DND-41 (cell line): ENCODE data around the gene VAMP7.
"Not testable (repeated sequence)": the region's sequence is repeated elsewhere in the genome, so short reads cannot be mapped to it uniquely, and the experiment has no call there.

Experiments used
- ATAC-seq: fragments of 200-7000 bp; cut with Tn5 transposase; 3 replicates; pipeline ENCODE4 v1.9.1; 2021; ENCODE audit warnings: low read depth; ENCODE audit not compliant: insufficient read depth
- DNase-seq: peaks from one replicate; pipeline ENCODE4 v3.0.0-alpha.2; 2020
- H2AFZ ChIP-seq: 2 replicates; pipeline ENCODE4 v1.6.0; 2012; ENCODE audit warnings: low read depth, low read length
- H3K27ac ChIP-seq: 2 replicates; pipeline ENCODE4 v1.5.1; 2012; ENCODE audit warnings: low read length, inconsistent platforms
- H3K27me3 ChIP-seq: fragments of 200-600 bp; sonication (generic); 2 replicates; pipeline ENCODE4 v1.6.0; 2012; ENCODE audit warnings: low read length, mild to moderate bottlenecking, inconsistent platforms; ENCODE audit not compliant: insufficient read depth, poor library complexity
- H3K36me3 ChIP-seq: 2 replicates; pipeline ENCODE4 v1.5.1; 2012; ENCODE audit warnings: low read length, inconsistent platforms; ENCODE audit not compliant: insufficient read depth
- H3K4me1 ChIP-seq: 2 replicates; pipeline ENCODE4 v1.5.1; 2012; ENCODE audit warnings: mild to moderate bottlenecking, low read length; ENCODE audit not compliant: insufficient read depth
- H3K4me2 ChIP-seq: 2 replicates; pipeline ENCODE4 v1.6.0; 2012; ENCODE audit warnings: mild to moderate bottlenecking, moderate library complexity, low read length, inconsistent platforms; ENCODE audit not compliant: insufficient read depth
- H3K4me3 ChIP-seq, 2 experiments: fragments of 200-600 bp in 1 of 2; shearing (Covaris generic) in 1 of 2; 2 replicates each; pipeline ENCODE4 v1.5.1; 2012 to 2016; ENCODE audit warnings: inconsistent platforms in 2 of 2, low read length in 2 of 2, mild to moderate bottlenecking in 2 of 2, low read depth in 1 of 2, moderate library complexity in 1 of 2
- H3K79me2 ChIP-seq: 2 replicates; pipeline ENCODE4 v1.6.0; 2012; ENCODE audit warnings: low read length, inconsistent platforms; ENCODE audit not compliant: insufficient read depth
- H3K9ac ChIP-seq: 2 replicates; pipeline ENCODE4 v1.6.0; 2012; ENCODE audit warnings: low read depth, mild to moderate bottlenecking, inconsistent platforms, low read length, moderate library complexity
- H3K9me3 ChIP-seq: 2 replicates; pipeline ENCODE4 v1.5.1; 2012; ENCODE audit warnings: low read length, moderate library complexity, mild to moderate bottlenecking, inconsistent platforms; ENCODE audit not compliant: insufficient read depth, severe bottlenecking
- H4K20me1 ChIP-seq: 2 replicates; pipeline ENCODE4 v1.6.0; 2012; ENCODE audit warnings: low read length; ENCODE audit not compliant: insufficient read depth
- CTCF ChIP-seq: IDR thresholded peaks from 2 replicates; pipeline ENCODE4 v1.5.1; 2012; ENCODE audit warnings: borderline replicate concordance, low read length, moderate library complexity, mild to moderate bottlenecking; ENCODE audit not compliant: poor library complexity, severe bottlenecking; ENCODE audit errors: extremely low read depth
- EZH2 ChIP-seq: IDR thresholded peaks from 3 replicates; pipeline ENCODE4 v1.6.1; 2012; ENCODE audit warnings: borderline replicate concordance, low read depth, mild to moderate bottlenecking, moderate library complexity, low read length, inconsistent platforms; ENCODE audit not compliant: severe bottlenecking

The VAMP7 gene, protein sequence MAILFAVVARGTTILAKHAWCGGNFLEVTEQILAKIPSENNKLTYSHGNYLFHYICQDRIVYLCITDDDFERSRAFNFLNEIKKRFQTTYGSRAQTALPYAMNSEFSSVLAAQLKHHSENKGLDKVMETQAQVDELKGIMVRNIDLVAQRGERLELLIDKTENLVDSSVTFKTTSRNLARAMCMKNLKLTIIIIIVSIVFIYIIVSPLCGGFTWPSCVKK

DNA sequence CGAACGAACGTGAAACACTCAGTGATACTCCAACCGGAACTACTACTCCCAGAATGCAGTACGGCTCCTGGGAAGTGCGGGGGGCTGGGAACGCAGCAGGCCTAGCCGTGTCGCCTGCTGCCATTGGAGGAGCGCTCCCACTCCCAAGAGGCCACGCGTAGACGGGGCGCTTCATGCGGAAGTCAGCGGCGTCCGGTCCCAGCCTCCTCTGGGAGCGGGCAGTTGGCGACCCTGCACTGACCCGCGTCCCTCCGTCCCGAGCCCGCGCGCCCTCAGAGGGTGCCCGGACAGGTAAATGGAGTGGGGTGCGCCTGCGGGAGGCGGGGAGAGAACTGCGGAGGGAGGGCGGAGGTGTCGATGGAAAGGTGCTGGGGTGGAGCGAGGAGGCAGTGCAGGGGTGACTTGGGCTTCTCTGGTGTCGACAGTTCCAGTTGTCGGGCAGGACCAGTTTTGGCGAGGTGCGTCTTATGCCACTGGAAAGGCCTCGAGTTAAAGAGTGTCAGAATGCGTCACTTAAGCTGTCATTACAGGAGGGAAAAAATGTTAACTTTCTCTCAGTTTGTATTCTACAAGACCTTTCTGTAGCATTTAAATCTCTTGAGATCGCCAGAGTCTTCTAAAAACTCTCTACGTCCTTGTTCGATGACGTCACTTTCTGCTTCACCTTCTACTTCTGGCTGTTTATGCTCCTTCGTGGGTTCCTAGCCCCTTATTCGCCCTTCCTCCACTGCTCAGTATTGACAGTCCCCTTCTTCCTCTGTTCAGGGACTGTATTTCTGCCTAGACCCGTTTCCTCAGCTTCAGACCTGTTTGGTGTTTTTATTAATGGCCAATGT, at the start of gene VAMP7:
VAMP7 (plus strand) TSS at position 188 of the 836 bp plus-strand sequence. CDS start 8,122 bp downstream, outside the sequence.
- no peaks in the 10 kb centered on the region for H4K20me1 ChIP-seq
- H3K4me1 ChIP-seq, result peaks cover 14% of the 10 kb centered on the region
- peak within 1 kb of the TSS; percentile 83 for H3K27ac ChIP-seq
- H3K9ac ChIP-seq, result peak within 1 kb of the TSS; percentile 68
- peak; percentile 87 for DNase-seq
- peak within 1 kb of the TSS; percentile 80 for H2AFZ ChIP-seq
- no peaks in the 10 kb centered on the region for H3K9me3 ChIP-seq
- TF ChIP-seq CTCF, result no peak
- TF ChIP-seq EZH2, result no peak
- peaks cover 25% of the 10 kb centered on the region for H3K79me2 ChIP-seq
- ATAC-seq, result peak; percentile 99
- peak within 1 kb of the TSS; percentile 68 for H3K4me2 ChIP-seq
- no peaks in the 10 kb centered on the region for H3K27me3 ChIP-seq
- H3K36me3 ChIP-seq, result no peaks in the 10 kb centered on the region
- peak within 1 kb of the TSS; percentile 44 to 71; a peak in 3 of 4 replicates for H3K4me3 ChIP-seq

DNA sequence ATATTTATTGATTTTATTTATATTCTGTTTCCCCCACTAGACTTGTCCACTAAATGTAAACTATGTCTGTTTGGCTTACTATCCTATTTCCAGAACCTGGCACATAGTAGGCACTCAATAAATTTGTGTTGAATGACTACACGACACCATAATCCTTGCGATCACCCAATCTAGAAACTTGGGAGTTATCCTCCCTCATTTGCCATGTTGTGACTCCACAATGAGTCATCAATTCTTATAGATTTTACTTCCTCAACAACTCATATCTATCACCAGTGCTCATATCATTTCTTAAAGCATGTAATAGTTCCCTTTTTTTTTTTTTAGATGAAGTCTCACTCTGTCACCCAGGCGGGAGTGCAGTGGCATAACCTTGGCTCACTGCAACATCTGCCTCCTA, 39.9 kb upstream of the VAMP7 start:
- Histone ChIP-seq H3K4me1 (no peaks in the 10 kb centered on the region), H3K27me3 (no peaks in the 10 kb centered on the region), H3K79me2 (no peaks in the 10 kb centered on the region), H3K9ac (no peak overlapping the region), H3K9me3 (no peaks in the 10 kb centered on the region), H3K27ac (no peak overlapping the region), H4K20me1 (no peaks in the 10 kb centered on the region), H3K36me3 (no peaks in the 10 kb centered on the region), H2AFZ (no peak overlapping the region), H3K4me3 (no peak overlapping the region), H3K4me2 (no peak overlapping the region)
- ATAC-seq (no peak), DNase-seq (no peak)
- no peak for TF ChIP-seq CTCF
- TF ChIP-seq EZH2, result no peak

DNA sequence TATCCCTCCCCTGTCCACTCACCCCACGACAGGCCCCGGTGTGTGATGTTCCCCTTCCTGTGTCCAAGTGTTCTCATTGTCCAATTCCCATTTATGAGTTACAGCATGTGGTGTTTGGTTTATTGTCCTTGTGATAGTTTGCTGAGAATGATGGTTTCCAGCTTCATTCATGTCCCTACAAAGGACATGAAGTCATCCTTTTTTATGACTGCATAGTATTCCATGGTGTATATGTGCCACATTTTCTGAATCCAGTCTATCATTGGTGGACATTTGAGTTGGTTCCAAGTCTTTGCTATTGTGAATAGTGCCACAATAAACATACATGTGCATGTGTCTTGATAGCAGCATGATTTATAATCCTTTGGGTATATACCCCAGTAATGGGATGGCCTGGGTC, 29.4 kb upstream of the VAMP7 start:
- H3K4me2 ChIP-seq, ATAC-seq, H2AFZ ChIP-seq, H3K79me2 ChIP-seq, H3K9me3 ChIP-seq, DNase-seq, H3K9ac ChIP-seq, H3K27ac ChIP-seq, H3K4me1 ChIP-seq, H3K36me3 ChIP-seq, H3K4me3 ChIP-seq, H4K20me1 ChIP-seq, H3K27me3 ChIP-seq: not testable (repeated sequence)

GRCh38 chrX:155857561-155857960, 23.6 kb upstream of the VAMP7 start:
- Histone ChIP-seq H3K27me3 (no peaks in the 10 kb centered on the region), H3K4me3 (no peak overlapping the region), H3K27ac (no peak overlapping the region), H3K9me3 (no peaks in the 10 kb centered on the region), H4K20me1 (no peaks in the 10 kb centered on the region), H3K79me2 (no peaks in the 10 kb centered on the region), H3K4me2 (no peak overlapping the region), H2AFZ (no peak overlapping the region), H3K4me1 (no peaks in the 10 kb centered on the region), H3K9ac (no peak overlapping the region), H3K36me3 (no peaks in the 10 kb centered on the region)
- no peak for TF ChIP-seq EZH2
- TF ChIP-seq CTCF, result peak; percentile 45
- no peak for DNase-seq
- no peak for ATAC-seq
